ENCODE data around the gene LGALS1. TPM values are rescaled to one million over a fixed set of nuclear protein-coding genes. Genes with fewer than 3 reads are reported as not detected.
"Not testable (repeated sequence)": the region's sequence is repeated elsewhere in the genome, so short reads cannot be mapped to it uniquely, and the experiment has no call there.

The LGALS1 gene
- polyA plus RNA-seq, 6 donors from 2014 or later: 4.1 to 35.3 (median 12.8) TPM

DNA sequence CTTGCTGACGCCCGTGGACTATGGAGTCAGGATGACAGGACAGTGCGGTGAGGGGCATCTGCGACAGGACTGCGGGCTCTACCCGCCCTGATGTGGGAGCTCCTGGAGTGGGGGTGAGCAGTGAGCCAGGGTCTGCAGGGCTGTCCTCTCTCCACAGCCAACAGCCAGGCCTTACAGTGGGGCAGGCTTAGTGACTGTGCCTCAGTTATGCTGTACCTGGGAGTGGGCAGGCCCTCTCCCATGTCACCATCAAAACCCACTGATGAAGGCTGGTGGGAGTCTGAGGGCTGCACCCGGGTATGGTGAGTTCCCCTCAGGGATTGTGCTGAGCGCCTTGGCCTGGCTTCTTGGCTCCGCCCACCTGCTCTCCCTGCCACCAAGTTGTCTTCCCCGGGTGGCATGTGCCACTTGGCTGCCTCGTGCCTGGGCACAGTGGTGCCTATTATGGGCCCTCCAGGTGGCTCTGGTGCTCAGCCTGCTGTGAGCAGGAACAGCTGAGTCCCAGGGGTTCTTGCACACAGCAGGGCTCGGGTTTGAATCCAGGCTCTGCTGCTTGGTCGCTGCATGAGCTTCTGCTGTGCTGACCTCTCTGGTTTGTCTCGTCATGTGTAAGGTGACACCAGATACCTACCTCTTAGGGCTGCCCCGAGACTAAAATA, 17.3 kb downstream of the LGALS1 start:
- Mint-ChIP-seq H3K4me1 (peaks cover 24 to 26% (median 24%) of the 10 kb centered on the region in 3 donors), H3K27me3 (no peaks in the 10 kb centered on the region), H3K9me3 (no peaks in the 10 kb centered on the region), H3K27ac (peak overlapping the region in 2 of 6 donors; percentile 14 to 15), H3K4me3 (peak overlapping the region in 2 of 8 donors; percentile 12 to 30), H3K36me3 (peaks cover 5 to 8% of the 10 kb centered on the region in 2 donors)
- DNase-seq (no peak), ATAC-seq (ENCODE audit: low read depth in 2 of 2) (no peak)

DNA sequence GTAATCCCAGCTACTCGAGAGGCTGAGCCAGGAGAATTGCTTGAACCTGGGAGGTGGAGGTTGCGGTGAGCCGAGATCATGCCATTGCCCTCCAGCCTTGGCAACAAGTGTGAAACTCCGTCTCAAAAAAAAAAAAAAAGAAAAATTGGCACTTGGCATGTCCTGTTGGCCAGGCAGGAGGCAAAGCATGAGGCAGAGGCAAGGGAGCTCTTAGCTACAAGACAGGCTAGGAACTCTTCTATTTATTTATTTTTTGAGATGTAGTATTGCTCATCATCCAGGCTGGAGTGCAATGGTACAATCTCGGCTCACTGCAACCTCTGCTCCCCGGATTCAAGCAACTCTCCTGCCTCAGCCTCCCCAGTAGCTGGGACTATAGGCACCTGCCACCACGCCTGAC, 18.7 kb downstream of the LGALS1 start:
- H3K27me3 Mint-ChIP-seq; H3K36me3 Mint-ChIP-seq; ATAC-seq (ENCODE audit: low read depth in 2 of 2); DNase-seq; H3K9me3 Mint-ChIP-seq; H3K27ac Mint-ChIP-seq: not testable (repeated sequence)
- Mint-ChIP-seq H3K4me3 (peak overlapping the region in 1 of 8 donors; percentile 75), H3K4me1 (peaks cover 16 to 18% (median 16%) of the 10 kb centered on the region in 3 donors)

DNA sequence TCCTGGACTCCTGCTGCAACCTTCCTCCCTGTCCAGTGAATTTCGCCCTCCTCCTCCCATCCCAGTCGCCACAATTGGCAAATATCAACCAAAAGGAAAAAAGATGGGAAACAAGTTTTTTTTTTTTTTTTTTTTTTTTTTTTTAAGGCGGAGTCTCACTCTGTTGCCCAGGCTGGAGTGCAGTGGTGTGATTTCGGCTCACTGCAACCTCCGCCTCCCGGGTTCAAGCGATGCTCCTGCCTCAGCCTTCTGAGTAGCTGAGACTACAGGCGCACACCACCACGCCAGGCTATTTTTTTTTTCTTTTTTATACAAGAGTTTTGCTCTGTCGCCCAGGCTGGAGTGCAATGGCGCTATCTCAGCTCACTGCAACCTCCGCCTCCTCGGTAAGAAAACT, 20.8 kb downstream of the LGALS1 start:
- H3K36me3 Mint-ChIP-seq, H3K9me3 Mint-ChIP-seq, DNase-seq, H3K27me3 Mint-ChIP-seq: not testable (repeated sequence)
- H3K27ac Mint-ChIP-seq: peak overlapping the region in 1 of 6 donors; percentile 59
- ATAC-seq (ENCODE audit: low read depth in 2 of 2): peak in 1 of 2 donors; percentile 15
- H3K4me1 Mint-ChIP-seq: peaks cover 16 to 18% (median 16%) of the 10 kb centered on the region in 3 donors
- H3K4me3 Mint-ChIP-seq: peak overlapping the region in 6 of 8 donors; percentile 15 to 80 (median 51)

DNA sequence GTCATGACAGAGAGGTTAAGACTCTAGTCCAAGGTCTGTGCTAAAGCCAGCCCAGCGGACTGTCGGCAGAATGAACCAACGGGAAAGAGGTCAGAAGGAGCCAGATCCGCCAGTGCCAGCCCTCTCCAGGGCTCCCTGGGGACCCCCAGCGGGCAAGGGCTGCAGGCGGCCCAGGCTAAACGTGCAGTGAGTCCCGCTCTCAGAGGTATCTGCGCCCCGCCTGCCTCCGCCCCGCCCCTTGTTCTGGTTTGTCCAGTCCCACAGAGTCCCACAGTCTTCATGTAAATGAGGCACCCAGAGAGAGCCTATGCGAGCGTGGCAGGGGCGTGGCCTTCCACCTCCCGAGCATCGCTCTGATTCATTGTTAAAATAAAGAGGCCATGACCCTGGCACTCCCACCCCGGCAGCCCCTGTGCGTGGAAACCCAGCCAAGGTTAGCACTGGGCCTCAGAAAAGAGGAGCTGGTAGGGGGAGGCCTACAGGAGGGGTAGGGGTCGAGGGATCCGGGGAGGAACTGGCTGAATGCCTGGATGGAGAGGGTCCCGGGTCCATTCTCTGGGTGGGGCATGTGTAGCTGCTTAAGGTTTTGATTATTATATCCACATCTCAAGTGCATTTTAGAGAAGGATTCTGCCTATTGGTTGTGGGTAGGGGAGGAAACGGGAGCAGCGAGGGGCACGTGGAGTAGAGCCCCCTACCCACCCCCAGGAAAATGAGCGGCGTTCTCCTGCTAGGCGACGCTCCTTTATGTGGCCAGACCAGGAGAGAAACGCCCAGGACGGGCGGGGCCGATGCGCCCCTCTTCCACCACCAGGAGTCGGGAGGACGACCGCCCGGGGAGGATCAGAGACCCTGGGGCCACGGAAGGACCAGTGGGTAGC, 21.5 kb downstream of the LGALS1 start, which contains the start of gene TRIOBP:
TRIOBP (plus strand) TSS at position 392 of the 881 bp plus-strand sequence. CDS start 4,318 bp downstream, outside the sequence.
- ATAC-seq (ENCODE audit: low read depth in 2 of 2): peak; percentile 99 to 100
- H3K4me3 Mint-ChIP-seq: peak within 1 kb of the TSS in 6 of 8 donors; percentile 15 to 80 (median 51)
- no peaks in the 10 kb centered on the region for H3K27me3 Mint-ChIP-seq
- peaks cover 0 to 5% of the 10 kb centered on the region in 2 donors for H3K36me3 Mint-ChIP-seq
- peak within 1 kb of the TSS in 4 of 6 donors; percentile 19 to 83 (median 37) for H3K27ac Mint-ChIP-seq
- H3K4me1 Mint-ChIP-seq: peaks cover 16 to 18% (median 16%) of the 10 kb centered on the region in 3 donors
- DNase-seq: peak; percentile 81
- H3K9me3 Mint-ChIP-seq: no peaks in the 10 kb centered on the region

DNA sequence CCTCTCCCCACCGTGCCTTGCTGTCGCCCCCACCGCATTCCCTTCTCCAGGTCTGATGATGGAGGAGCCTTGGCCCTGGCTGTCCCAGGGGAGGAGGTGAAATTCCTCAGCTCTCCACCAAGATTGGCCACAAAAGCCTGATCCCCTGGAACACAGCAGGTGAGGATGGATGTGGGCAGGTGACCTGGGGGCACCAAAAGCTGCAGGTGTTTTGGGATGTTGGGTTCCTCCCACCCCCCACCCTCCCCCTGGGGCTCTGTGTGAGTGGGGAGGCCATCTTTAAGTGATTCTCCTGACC, 22.1 kb downstream of the LGALS1 start:
- no peak for ATAC-seq (ENCODE audit: low read depth in 2 of 2)
- Mint-ChIP-seq H3K4me1 (peaks cover 16 to 18% (median 16%) of the 10 kb centered on the region in 3 donors), H3K4me3 (no peak overlapping the region), H3K27ac (no peak overlapping the region), H3K9me3 (no peaks in the 10 kb centered on the region), H3K36me3 (peaks cover 0 to 5% of the 10 kb centered on the region in 2 donors), H3K27me3 (no peaks in the 10 kb centered on the region)
- DNase-seq: no peak

DNA sequence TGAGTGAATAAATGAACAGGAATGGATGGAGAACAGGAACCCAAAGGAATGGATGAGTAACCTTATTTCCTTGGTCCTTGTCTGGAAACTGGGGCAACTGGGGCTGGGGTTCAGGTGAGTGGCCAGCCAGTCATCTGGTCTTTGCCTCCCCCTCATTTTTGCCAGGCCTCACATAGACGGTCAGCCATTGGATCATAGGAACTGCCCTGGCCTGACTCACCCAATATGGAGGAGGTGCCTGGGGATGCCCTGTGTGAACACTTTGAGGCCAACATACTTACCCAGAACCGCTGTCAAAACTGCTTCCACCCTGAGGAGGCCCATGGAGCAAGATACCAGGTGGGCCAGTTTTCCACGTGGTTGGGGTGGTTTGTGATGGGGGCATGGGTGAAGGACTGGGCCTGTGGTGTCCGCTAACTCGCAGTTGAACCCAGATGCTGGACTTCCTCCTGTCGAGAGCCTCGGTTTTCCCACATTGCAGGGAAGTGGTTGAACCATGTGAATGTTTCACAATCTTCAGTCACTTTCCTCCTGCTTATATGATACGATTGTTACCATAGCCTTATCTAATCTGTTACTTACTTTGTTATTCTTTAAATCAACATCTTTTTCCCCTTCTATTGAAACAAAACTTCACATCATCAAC, 25.8 kb downstream of the LGALS1 start:
- Mint-ChIP-seq H3K36me3 (peaks cover 5 to 7% of the 10 kb centered on the region in 2 donors), H3K27me3 (no peaks in the 10 kb centered on the region), H3K27ac (no peak overlapping the region), H3K4me3 (no peak overlapping the region), H3K4me1 (peaks cover 8 to 9% (median 9%) of the 10 kb centered on the region in 3 donors), H3K9me3 (no peaks in the 10 kb centered on the region)
- DNase-seq (no peak), ATAC-seq (ENCODE audit: low read depth in 2 of 2) (no peak)

DNA sequence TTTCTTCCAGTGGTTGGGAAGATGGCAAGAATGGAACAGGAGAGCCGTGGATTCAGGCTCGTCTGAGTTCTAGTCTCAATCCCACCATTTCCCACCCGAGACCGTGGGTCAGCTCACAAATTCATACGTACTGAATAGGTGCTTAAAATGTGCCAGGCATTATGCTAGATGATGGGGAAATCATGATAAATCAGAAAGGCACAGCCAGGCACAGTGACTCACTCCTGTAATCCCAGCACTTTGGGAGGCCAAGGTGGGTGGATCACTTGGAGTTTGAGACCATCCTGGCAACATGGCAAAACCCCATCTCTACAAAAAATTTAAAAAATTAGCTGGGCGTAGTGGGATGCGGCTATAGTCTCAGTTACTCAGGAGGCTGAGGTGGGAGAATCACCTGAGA, 28.5 kb downstream of the LGALS1 start:
- H3K27me3 Mint-ChIP-seq: no peaks in the 10 kb centered on the region
- no peak overlapping the region for H3K4me3 Mint-ChIP-seq
- H3K36me3 Mint-ChIP-seq: peaks cover 5 to 7% of the 10 kb centered on the region in 2 donors
- no peak overlapping the region for H3K27ac Mint-ChIP-seq
- no peaks in the 10 kb centered on the region for H3K4me1 Mint-ChIP-seq
- DNase-seq (no peak), ATAC-seq (ENCODE audit: low read depth in 2 of 2) (no peak)
- H3K9me3 Mint-ChIP-seq: no peaks in the 10 kb centered on the region

DNA sequence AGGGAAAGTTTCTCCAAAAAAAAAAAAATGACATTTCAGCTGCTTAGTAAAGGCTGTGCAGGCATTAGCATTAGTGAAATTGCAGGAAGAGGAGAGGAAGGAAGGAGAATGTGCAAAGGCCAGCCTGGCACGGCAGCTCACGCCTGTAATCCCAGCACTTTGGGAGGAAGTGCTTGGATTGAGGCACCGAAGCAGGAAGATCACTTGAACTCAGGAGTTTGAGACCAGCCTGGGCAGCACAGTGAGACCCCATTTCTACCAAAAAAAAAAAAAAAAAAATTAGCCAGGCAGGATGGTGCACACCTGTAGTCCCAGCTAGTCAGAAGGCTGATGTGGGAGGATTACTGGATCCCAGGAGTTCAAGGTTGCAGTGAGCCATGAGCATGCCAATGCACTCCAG, 29.2 kb downstream of the LGALS1 start:
- Mint-ChIP-seq H3K4me3 (no peak overlapping the region), H3K27ac (no peak overlapping the region), H3K27me3 (no peaks in the 10 kb centered on the region), H3K36me3 (peaks cover 5 to 7% of the 10 kb centered on the region in 2 donors), H3K9me3 (no peaks in the 10 kb centered on the region), H3K4me1 (peaks cover 0 to under 1% (median 0%) of the 10 kb centered on the region in 3 donors)
- DNase-seq: no peak
- no peak for ATAC-seq (ENCODE audit: low read depth in 2 of 2)

DNA sequence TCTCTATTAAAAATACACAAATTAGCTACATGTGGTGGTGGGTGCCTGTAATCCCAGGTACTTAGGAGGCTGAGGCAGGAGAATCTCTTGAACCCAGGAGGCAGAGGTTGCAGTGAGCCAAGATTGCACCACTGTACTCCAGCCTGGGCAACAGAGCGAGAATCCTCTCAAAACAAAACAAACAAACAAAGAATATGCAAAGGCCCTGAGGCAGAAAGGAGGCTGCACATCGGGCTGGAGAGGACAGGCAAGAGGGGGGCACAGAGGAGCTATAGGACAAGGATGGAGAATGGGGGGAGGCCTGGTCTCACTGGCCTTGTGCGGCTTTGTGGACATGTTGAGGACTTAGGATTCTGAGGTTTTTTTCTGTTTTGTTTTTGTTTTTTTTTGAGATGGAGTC, 29.8 kb downstream of the LGALS1 start:
- Mint-ChIP-seq H3K9me3 (no peaks in the 10 kb centered on the region), H3K27ac (peak overlapping the region in 1 of 6 donors; percentile 79), H3K27me3 (no peaks in the 10 kb centered on the region), H3K36me3 (peaks cover 5 to 7% of the 10 kb centered on the region in 2 donors), H3K4me1 (peaks cover 0 to 4% (median 0%) of the 10 kb centered on the region in 3 donors), H3K4me3 (peak overlapping the region in 1 of 8 donors; percentile 60)
- ATAC-seq (ENCODE audit: low read depth in 2 of 2) (no peak), DNase-seq (no peak)

DNA sequence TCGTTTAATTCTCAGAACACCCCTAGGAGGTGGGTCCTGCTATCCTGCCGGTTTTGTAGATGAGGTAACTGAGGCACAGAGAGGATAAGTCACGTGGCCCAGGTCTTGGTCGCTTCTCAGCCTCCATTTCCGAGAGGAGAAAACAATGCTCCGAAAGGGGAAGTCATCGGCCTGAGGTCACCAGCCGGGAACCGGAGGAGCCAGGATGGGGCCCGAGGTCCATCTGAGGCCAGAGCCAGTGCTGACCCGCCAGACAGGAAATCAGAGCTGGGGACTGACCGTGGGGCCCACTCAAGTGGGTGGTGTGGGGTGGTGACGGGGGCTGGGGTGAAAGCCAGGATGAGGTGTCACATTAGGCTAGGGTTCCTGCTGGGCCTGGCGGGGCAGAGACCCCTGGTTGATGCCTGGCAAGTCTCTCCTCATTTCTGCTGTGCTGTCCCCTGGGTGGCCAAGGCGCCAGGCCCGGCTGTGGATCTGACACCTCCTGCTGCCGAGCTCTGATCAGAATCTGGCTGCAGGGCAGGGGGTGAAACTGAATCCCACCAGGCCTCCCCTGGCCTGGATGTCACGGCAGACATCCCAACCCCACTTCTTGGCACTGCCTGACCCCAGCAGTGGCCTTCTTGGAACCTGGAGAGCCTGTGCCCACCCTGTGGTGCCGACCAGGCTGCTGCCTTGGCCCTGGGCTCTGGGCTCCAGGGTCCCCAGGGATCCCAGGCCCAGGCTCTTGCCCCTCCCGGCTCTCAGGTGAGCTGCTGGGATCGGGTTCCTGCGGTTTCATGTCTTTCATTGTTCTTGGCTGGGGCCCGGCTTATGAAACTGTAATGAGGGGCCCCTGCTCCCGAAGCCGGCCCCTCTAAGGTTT, 33.4 kb downstream of the LGALS1 start:
- DNase-seq: no peak
- ATAC-seq (ENCODE audit: low read depth in 2 of 2): no peak
- Mint-ChIP-seq H3K9me3 (no peaks in the 10 kb centered on the region), H3K4me1 (peaks cover 0 to 4% (median 0%) of the 10 kb centered on the region in 3 donors), H3K4me3 (no peak overlapping the region), H3K36me3 (peaks cover 5 to 7% of the 10 kb centered on the region in 2 donors), H3K27ac (peak overlapping the region in 1 of 6 donors; percentile 39), H3K27me3 (no peaks in the 10 kb centered on the region)

DNA sequence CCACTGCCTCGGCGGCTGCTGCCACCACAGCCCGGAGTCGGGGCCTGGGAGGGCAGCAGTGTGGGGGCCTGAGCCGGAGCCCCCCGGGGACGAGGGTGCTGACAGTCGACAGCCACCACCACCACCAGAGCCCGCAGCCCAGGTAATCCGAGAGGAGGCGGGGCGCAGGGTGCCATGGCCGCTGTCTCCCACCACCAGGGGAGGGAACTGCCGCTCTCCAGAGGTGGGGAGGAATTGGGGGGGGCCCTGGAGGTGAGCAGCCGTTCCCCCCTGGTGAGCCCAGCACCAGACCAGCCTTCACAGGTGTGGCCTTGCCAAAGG, 34.0 kb downstream of the LGALS1 start:
- H3K4me1 Mint-ChIP-seq: peaks cover 0 to 4% (median 0%) of the 10 kb centered on the region in 3 donors
- peaks cover 4 to 5% of the 10 kb centered on the region in 2 donors for H3K36me3 Mint-ChIP-seq
- no peak overlapping the region for H3K27ac Mint-ChIP-seq
- no peaks in the 10 kb centered on the region for H3K27me3 Mint-ChIP-seq
- no peak for ATAC-seq (ENCODE audit: low read depth in 2 of 2)
- no peak for DNase-seq
- H3K9me3 Mint-ChIP-seq: no peaks in the 10 kb centered on the region
- no peak overlapping the region for H3K4me3 Mint-ChIP-seq

DNA sequence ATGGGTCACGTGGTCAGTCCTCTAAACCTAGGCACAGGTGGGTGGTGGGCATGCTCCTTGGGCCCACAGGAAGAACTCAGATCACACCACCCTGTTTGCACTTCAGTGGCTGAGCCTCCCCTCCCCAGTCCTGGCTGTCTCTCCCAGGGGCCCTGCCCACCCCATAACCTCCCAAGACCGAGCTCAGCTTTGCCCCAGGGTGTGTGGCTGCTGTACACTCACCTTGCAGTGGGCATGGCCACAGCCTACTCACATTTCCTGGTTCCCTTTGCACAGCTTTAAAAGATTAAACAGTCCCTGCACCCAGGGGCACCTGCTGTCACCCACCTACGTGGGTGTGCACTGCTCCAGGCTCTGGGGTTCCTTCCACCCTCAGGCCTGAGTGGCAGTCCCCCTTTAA, 35.2 kb downstream of the LGALS1 start:
- DNase-seq (no peak), ATAC-seq (ENCODE audit: low read depth in 2 of 2) (no peak)
- Mint-ChIP-seq H3K4me3 (no peak overlapping the region), H3K36me3 (peaks cover 0 to 5% of the 10 kb centered on the region in 2 donors), H3K9me3 (no peaks in the 10 kb centered on the region), H3K4me1 (peaks cover 0 to 4% (median 0%) of the 10 kb centered on the region in 3 donors), H3K27ac (no peak overlapping the region), H3K27me3 (no peaks in the 10 kb centered on the region)

DNA sequence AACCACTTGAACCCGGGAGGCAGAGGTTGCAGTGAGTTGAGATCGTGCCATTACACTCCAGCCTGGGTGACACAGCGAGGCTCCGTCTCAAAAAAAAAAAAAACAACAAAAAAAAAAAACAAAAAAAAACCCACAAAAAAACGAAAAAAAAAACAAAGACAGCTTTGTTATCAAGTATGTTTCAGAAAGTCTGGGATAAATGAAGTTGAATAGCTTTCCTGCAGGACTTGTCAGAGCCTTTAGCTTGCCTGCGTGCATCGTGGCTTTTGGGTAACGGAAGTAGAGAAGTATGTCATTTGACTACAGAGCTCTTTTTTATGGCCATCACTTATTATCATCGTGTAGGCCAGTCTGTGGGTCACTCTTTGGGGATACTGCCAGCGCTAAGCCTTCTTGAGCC, 36.1 kb downstream of the LGALS1 start:
- H3K27ac Mint-ChIP-seq: no peak overlapping the region

More for the DNA sequence above, 36.1 kb downstream of the LGALS1 start:
- H3K27me3 Mint-ChIP-seq: no peaks in the 10 kb centered on the region
- H3K4me3 Mint-ChIP-seq: no peak overlapping the region
- ATAC-seq (ENCODE audit: low read depth in 2 of 2) (no peak), DNase-seq (no peak)
- no peaks in the 10 kb centered on the region for H3K9me3 Mint-ChIP-seq
- peaks cover 0 to 4% (median 0%) of the 10 kb centered on the region in 3 donors for H3K4me1 Mint-ChIP-seq
- H3K36me3 Mint-ChIP-seq: no peaks in the 10 kb centered on the region
